H9 (cell line): ENCODE measurements around the gene SLC26A9. TPM values are rescaled to one million over a fixed set of nuclear protein-coding genes. Genes with fewer than 3 reads are reported as not detected.

Source experiments
- DNase-seq: peaks from one replicate; pipeline ENCODE4 v3.0.0-alpha.2; 2017
- H2AFZ ChIP-seq: one replicate; pipeline ENCODE4 v1.6.1; 2013; ENCODE audit warnings: mild to moderate bottlenecking, low read length, control low read depth, moderate library complexity
- H2AK5ac ChIP-seq: 2 replicates; pipeline ENCODE4 v1.6.1; 2013; ENCODE audit warnings: low read length, control low read depth, mixed read lengths; ENCODE audit not compliant: insufficient read length
- H2BK120ac ChIP-seq: one replicate; pipeline ENCODE4 v1.6.1; 2013; ENCODE audit warnings: low read depth, mild to moderate bottlenecking, low read length, control low read depth, inconsistent platforms; ENCODE audit not compliant: poor library complexity, severe bottlenecking
- H2BK12ac ChIP-seq: 2 replicates; pipeline ENCODE4 v1.6.1; 2013; ENCODE audit warnings: low read length, control low read depth, mixed read lengths, low read depth; ENCODE audit not compliant: insufficient read length
- H2BK15ac ChIP-seq: 2 replicates; pipeline ENCODE4 v1.6.1; 2013; ENCODE audit warnings: low read depth, low read length, control low read depth
- H2BK20ac ChIP-seq: one replicate; pipeline ENCODE4 v1.6.1; 2013; ENCODE audit warnings: low read depth, mild to moderate bottlenecking, low read length, control low read depth, inconsistent platforms; ENCODE audit not compliant: poor library complexity, severe bottlenecking
- H2BK5ac ChIP-seq: 2 replicates; pipeline ENCODE4 v1.6.1; 2013; ENCODE audit warnings: low read length, control low read depth, mixed read lengths; ENCODE audit not compliant: insufficient read length
- H3K14ac ChIP-seq: 2 replicates; pipeline ENCODE4 v1.6.1; 2013; ENCODE audit warnings: low read length, control low read depth; ENCODE audit not compliant: insufficient read depth
- H3K18ac ChIP-seq: 2 replicates; pipeline ENCODE4 v1.6.1; 2013; ENCODE audit warnings: low read depth, mild to moderate bottlenecking, mixed read lengths, low read length, control low read depth; ENCODE audit not compliant: insufficient read length
- H3K23ac ChIP-seq: 2 replicates; pipeline ENCODE4 v1.6.1; 2013; ENCODE audit warnings: low read length, control low read depth, mixed read lengths, low read depth; ENCODE audit not compliant: insufficient read length
- H3K23me2 ChIP-seq: 2 replicates; pipeline ENCODE4 v1.6.1; 2013; ENCODE audit warnings: low read depth, mild to moderate bottlenecking, mixed read lengths, low read length, control low read depth; ENCODE audit not compliant: insufficient read length, poor library complexity, severe bottlenecking
- H3K27ac ChIP-seq: 2 replicates; pipeline ENCODE4 v1.5.1; 2013; ENCODE audit warnings: low read length, control low read depth, mixed read lengths, low read depth; ENCODE audit not compliant: insufficient read length
- H3K27me3 ChIP-seq: 2 replicates; pipeline ENCODE4 v1.6.1; 2013; ENCODE audit warnings: low read length, control low read depth, inconsistent platforms; ENCODE audit not compliant: insufficient read depth
- H3K4ac ChIP-seq: 2 replicates; pipeline ENCODE4 v1.6.1; 2013; ENCODE audit warnings: low read depth, mild to moderate bottlenecking, control low read depth, inconsistent platforms, low read length, moderate library complexity
- H3K4me1 ChIP-seq: 2 replicates; pipeline ENCODE4 v1.6.1; 2013; ENCODE audit warnings: low read length, control low read depth, inconsistent platforms; ENCODE audit not compliant: insufficient read depth
- H3K4me2 ChIP-seq: 2 replicates; pipeline ENCODE4 v1.6.1; 2013; ENCODE audit warnings: low read length, control low read depth, mixed read lengths; ENCODE audit not compliant: insufficient read length, insufficient read depth
- H3K56ac ChIP-seq: 2 replicates; pipeline ENCODE4 v1.6.1; 2013; ENCODE audit warnings: low read depth, mild to moderate bottlenecking, mixed read lengths, low read length, control low read depth; ENCODE audit not compliant: insufficient read length
- H3K79me1 ChIP-seq: 2 replicates; pipeline ENCODE4 v1.6.1; 2013; ENCODE audit warnings: low read depth, mild to moderate bottlenecking, moderate library complexity, low read length, control low read depth, inconsistent platforms; ENCODE audit not compliant: insufficient read depth, poor library complexity, severe bottlenecking
- H3K79me2 ChIP-seq: 2 replicates; pipeline ENCODE4 v1.6.1; 2013; ENCODE audit warnings: low read length, control low read depth, inconsistent platforms; ENCODE audit not compliant: insufficient read depth
- H3K9ac ChIP-seq: 2 replicates; pipeline ENCODE4 v1.6.1; 2013; ENCODE audit warnings: low read length, control low read depth, mixed read lengths; ENCODE audit not compliant: insufficient read length; ENCODE audit errors: extremely low read depth
- H3K9me3 ChIP-seq: one replicate; pipeline ENCODE4 v1.6.1; 2013; ENCODE audit warnings: low read depth, low read length, inconsistent platforms; ENCODE audit not compliant: control insufficient read depth
- H3T11ph ChIP-seq: one replicate; pipeline ENCODE4 v1.6.1; 2013; ENCODE audit warnings: mild to moderate bottlenecking, low read length, control low read depth, inconsistent platforms
- H4K20me1 ChIP-seq: one replicate; pipeline ENCODE4 v1.6.1; 2013; ENCODE audit not compliant: control insufficient read depth, insufficient read length, insufficient read depth
- H4K5ac ChIP-seq: 2 replicates; pipeline ENCODE4 v1.6.1; 2013; ENCODE audit warnings: low read depth, mild to moderate bottlenecking, mixed read lengths, low read length, control low read depth; ENCODE audit not compliant: insufficient read length
- H4K8ac ChIP-seq: replicated peaks from 2 replicates; pipeline ENCODE4 v1.6.1; 2013; ENCODE audit warnings: low read length, control low read depth, mixed read lengths, low read depth; ENCODE audit not compliant: insufficient read length
- H4K91ac ChIP-seq: 2 replicates; pipeline ENCODE4 v1.6.1; 2013; ENCODE audit warnings: low read depth, mild to moderate bottlenecking, moderate library complexity, mixed read lengths, low read length, control low read depth; ENCODE audit not compliant: insufficient read length
- H3K27ac Mint-ChIP-seq, 3 experiments: 2 replicates in 2 of 3; 3 replicates in 1 of 3; pipeline ENCODE4 v1.8.0; 2020 to 2021; ENCODE audit warnings: mixed read lengths in 3 of 3, mild to moderate bottlenecking in 1 of 3, moderate library complexity in 1 of 3
- H3K27me3 Mint-ChIP-seq: 2 replicates; pipeline ENCODE4 v1.8.0; 2021; ENCODE audit warnings: low read depth, mild to moderate bottlenecking, moderate library complexity, mixed read lengths
- H3K36me3 Mint-ChIP-seq, 3 experiments: 2 replicates in 2 of 3; 3 replicates in 1 of 3; pipeline ENCODE4 v1.8.0; 2020 to 2021; ENCODE audit warnings: low read depth in 3 of 3, mixed read lengths in 3 of 3; ENCODE audit not compliant: insufficient read depth in 1 of 3
- H3K4me1 Mint-ChIP-seq, 2 experiments: 2 replicates each; pipeline ENCODE4 v1.8.0; 2020; ENCODE audit warnings: mixed read lengths in 2 of 2
- H3K4me3 Mint-ChIP-seq, 2 experiments: 2 replicates in 1 of 2; 3 replicates in 1 of 2; pipeline ENCODE4 v1.8.0; 2020 to 2021; ENCODE audit warnings: mild to moderate bottlenecking in 2 of 2, mixed read lengths in 2 of 2, moderate library complexity in 1 of 2
- H3K9me3 Mint-ChIP-seq, 2 experiments: 2 replicates in 1 of 2; 3 replicates in 1 of 2; pipeline ENCODE4 v1.8.0; 2020; ENCODE audit warnings: mild to moderate bottlenecking in 2 of 2, mixed read lengths in 2 of 2, moderate library complexity in 1 of 2
- WGBS: extraction: QIAGEN DNeasy Blood & Tissue Kit; methylation state at CpG from one replicate; pipeline ENCODE4 v1.1.7; 2013; ENCODE audit warnings: missing lambda C conversion rate, low lambda C conversion rate, mixed read lengths; ENCODE audit not compliant: insufficient read length; ENCODE audit errors: extremely low coverage; 5-methylcytosine and 5-hydroxymethylcytosine counted together
- total RNA-seq: library from RNA; stranded (reverse); gene quantifications from 2 replicates; pipeline ENCODE4 v1.2.1, GENCODE V29; 2021
- TF ChIP-seq, protein P1 (sequence below): fragments of 200-600 bp; sonication (generic); conservative IDR thresholded peaks from 3 replicates; pipeline ENCODE4 v1.8.0; 2021; ENCODE audit warnings: antibody characterized with exemption, mild to moderate bottlenecking

The SLC26A9 gene
- total RNA-seq, 1 experiment from 2014 or later: not detected

DNA sequence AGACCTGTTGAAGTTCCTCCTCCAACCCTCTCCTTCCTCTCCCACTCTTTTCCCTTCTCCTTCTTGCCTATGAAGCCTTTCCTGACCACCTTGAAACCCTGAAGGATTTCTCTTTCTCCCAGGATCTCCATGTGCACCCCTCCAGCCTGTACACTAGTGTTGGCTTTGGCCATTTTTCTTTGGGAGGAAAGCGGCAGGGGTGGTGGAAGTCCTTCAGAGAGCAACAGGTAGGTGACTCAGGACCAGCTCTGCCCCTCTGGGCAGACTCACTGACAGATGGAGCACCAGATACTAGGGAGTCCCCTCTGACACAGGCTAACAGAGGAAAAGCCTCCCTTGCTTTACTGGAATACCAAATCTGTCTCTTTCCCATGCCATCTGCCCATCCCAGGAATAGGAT lies 4.6 kb downstream of the SLC26A9 start:
- H3K14ac ChIP-seq: no peak overlapping the region
- H3K18ac ChIP-seq: no peak overlapping the region
- H3K79me2 ChIP-seq: no peaks in the 10 kb centered on the region
- H3K4me2 ChIP-seq: no peak overlapping the region
- no CpG with 5 or more reads among the region's 1 CpG for WGBS
- no peaks in the 10 kb centered on the region for H3K36me3 Mint-ChIP-seq
- no peaks in the 10 kb centered on the region for H4K20me1 ChIP-seq
- no peaks in the 10 kb centered on the region for H3K27me3 ChIP-seq
- no peak overlapping the region for H2BK20ac ChIP-seq
- H2BK120ac ChIP-seq: no peak overlapping the region
- no peaks in the 10 kb centered on the region for H3K9me3 Mint-ChIP-seq
- H3K23ac ChIP-seq: no peak overlapping the region
- no peak overlapping the region for H3K4ac ChIP-seq
- no peak overlapping the region for H3T11ph ChIP-seq
- TF ChIP-seq, protein P1, sequence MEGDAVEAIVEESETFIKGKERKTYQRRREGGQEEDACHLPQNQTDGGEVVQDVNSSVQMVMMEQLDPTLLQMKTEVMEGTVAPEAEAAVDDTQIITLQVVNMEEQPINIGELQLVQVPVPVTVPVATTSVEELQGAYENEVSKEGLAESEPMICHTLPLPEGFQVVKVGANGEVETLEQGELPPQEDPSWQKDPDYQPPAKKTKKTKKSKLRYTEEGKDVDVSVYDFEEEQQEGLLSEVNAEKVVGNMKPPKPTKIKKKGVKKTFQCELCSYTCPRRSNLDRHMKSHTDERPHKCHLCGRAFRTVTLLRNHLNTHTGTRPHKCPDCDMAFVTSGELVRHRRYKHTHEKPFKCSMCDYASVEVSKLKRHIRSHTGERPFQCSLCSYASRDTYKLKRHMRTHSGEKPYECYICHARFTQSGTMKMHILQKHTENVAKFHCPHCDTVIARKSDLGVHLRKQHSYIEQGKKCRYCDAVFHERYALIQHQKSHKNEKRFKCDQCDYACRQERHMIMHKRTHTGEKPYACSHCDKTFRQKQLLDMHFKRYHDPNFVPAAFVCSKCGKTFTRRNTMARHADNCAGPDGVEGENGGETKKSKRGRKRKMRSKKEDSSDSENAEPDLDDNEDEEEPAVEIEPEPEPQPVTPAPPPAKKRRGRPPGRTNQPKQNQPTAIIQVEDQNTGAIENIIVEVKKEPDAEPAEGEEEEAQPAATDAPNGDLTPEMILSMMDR: no peak
- no peaks in the 10 kb centered on the region for H3K23me2 ChIP-seq
- no peak overlapping the region for H4K8ac ChIP-seq
- no peak overlapping the region for H2AFZ ChIP-seq
- no peak overlapping the region for H2BK15ac ChIP-seq
- no peak overlapping the region for H2AK5ac ChIP-seq
- no peak overlapping the region for H4K91ac ChIP-seq
- H4K5ac ChIP-seq: no peak overlapping the region
- H2BK12ac ChIP-seq: no peak overlapping the region
- H3K56ac ChIP-seq: no peak overlapping the region
- peaks cover 8% of the 10 kb centered on the region; the same call in 1 of the 2 replicates for H3K4me1 ChIP-seq
- H3K79me1 ChIP-seq: no peaks in the 10 kb centered on the region
- H2BK5ac ChIP-seq: no peak overlapping the region
- H3K9ac ChIP-seq: no peak overlapping the region
- no peak for DNase-seq
- peaks cover 19% of the 10 kb centered on the region for H3K27me3 Mint-ChIP-seq
- H3K27ac Mint-ChIP-seq: no peak overlapping the region
- H3K4me3 Mint-ChIP-seq: no peak overlapping the region
- H3K4me1 Mint-ChIP-seq: peaks cover 54 to 57% of the 10 kb centered on the region in 2 experiments
- H3K9me3 ChIP-seq: no peaks in the 10 kb centered on the region
- no peak overlapping the region for H3K27ac ChIP-seq
